HG02970 (cell line): Measurements from ENCODE around the gene RAD51B.

Source experiments
- ATAC-seq: cut with Tn5 transposase; IDR thresholded peaks from one replicate; pipeline ENCODE4 v1.9.1; 2021; ENCODE audit warnings: mild to moderate bottlenecking, moderate library complexity, moderate number of reproducible peaks; ENCODE audit not compliant: unreplicated experiment, low FRiP score

RAD51B gene

GRCh38 chr14:68461086-68461485 is 641.5 kb downstream of the RAD51B start:
- ATAC-seq: no peak

DNA sequence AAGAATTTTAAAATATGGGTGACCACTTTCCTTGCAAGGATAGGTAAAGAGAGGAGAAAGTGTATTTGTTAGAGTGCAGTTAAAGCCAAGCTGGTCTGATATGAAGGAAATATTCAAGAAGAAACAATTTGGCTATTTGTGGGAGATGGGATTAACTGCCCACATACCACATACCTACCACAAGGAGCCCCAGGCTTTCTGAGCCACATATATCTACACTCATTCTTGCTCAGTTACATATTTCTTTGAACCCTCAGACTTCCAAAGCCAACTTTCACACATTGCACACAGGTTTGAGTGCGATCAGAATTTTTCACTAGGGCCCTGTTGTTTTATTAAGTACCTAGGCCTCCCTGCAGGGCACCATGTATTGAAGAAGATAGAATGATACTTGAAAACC is 643.1 kb downstream of the RAD51B start:
- no peak for ATAC-seq

GRCh38 chr14:68463299-68463698 is 643.7 kb downstream of the RAD51B start:
- ATAC-seq: no peak

DNA sequence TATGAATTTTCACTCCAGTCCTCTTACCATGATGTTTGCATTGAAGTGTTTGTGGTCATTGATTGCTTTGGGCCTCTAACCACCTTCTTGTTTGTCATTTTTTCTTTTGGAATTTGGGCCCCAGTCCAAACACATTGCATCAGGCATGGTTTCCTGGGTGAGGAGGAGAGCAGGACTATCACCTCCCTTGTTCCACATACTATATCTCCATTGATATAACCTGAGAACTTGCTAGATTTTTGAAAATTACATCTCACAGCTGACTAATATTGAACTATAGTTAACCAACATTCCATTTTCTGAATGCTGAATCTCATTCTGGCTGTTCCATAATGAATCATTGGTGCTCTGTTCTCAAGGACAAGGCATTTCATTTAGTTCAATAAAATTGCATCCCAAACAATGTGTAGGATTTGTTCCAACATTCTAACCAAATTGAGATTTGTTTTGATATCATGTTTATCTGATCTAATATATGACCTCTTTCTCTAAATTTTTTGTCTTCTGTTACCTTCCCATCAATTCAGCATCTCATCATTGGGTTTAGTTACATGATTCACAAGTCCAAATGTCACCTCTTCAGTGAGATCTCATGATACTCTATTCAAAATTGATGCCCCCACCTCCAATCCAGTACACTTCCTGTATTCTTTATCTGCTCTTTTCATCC is 644.3 kb downstream of the RAD51B start:
- ATAC-seq: no peak

DNA sequence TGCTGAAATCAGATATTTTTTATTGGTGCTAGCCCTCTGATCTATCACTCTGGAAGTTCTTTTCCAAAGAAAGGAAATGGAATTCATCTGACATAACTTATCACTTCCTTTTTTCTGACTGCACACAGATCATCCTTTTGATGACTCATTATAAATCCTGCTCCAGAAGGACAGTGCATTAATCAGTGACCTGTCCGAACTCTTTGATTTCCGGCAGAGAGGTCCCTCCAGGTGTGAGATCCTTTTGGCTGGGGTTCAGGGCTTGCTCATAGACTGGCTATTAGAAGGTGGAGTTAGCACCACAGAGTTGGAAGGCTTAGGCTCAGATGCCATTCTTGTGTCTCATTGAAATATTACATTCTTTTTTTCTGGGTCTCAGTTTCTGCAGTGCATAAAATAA is 645.1 kb downstream of the RAD51B start:
- no peak for ATAC-seq

GRCh38 chr14:68466491-68466977 is 647.0 kb downstream of the RAD51B start:
- no peak for ATAC-seq

GRCh38 chr14:68467425-68467824 is 647.8 kb downstream of the RAD51B start:
- no peak for ATAC-seq

DNA sequence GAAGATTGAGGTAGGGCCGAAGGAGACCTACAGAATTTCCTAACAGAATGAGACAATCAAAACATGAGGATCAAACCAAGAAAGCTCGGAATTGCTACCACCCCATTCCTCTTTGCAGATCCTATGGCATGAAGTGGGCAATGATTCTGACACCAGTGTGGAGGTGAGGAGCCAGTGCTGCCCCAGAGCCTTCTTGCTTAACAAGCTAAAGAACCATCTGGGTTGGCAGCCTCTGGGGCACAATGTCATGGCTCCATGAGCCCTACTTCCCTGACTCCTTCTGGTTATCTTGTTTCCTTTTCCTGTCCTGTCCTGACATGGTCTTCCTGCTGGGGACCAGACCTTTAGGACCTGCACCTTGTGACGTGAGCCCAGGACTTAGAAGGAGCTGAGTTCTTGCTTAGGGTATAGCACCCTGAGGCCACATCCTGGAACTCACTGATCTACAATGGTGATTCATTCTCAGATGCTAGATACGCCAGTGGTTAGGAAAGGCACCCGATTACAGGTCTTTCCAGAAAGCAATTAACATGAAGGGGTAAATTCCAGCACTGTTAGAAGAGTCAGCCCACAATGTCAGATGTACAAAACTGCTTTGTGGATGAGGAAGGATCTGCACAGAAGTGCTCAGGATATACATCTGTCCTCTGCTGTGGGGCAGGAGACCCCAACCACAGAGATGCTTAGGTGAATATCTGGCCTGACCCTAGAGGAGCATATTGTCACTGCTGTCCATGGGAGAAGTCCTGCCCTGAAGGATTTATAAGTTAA is 649.0 kb downstream of the RAD51B start:
- ATAC-seq: no peak

DNA sequence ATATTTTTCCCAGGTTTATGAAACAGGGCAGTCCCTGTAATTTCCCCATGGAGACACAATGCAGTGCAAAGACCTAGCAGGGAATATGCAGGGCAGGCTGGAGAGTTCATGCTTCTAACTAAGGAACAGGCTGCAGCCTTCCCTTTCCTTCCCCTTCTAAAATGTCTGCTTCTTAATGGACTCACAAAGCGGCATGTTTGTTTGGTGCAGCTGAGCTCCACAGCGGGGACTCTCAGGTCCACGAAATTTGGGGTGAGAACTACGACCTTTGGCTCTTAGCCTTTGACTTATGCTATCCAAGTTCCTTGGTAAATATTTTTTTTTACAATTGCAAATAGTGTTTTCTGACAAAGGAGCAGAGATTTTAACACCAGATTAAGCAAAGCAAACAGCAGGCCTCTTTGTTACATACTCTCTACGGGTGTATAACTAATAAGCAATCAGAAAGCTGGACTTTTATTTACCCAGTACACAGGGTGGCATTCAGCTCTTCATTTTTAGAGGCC is 649.7 kb downstream of the RAD51B start:
- ATAC-seq: no peak

DNA sequence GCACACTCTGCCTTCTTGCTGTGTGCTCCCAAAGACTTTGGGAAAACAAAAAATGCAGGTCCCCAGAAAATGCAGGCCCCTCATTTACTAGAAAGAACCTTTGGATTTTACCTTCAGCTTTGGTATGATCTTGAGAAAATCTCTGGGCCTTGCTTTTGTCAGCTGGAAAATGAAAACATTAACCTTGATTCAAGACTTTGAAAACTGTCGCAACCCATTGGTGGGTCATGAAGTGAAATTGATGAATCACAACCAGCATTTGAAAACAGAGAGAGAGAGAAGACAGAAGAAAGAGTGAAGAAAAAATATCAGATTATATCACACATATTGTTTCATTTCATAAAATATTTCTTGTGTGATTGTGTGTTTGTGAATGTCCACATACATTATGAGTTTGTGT is 650.8 kb downstream of the RAD51B start:
- no peak for ATAC-seq

- no peak for ATAC-seq
Measured at GRCh38 chr14:68471029-68471963, 651.7 kb downstream of the RAD51B start.

GRCh38 chr14:68471964-68472508 is 652.5 kb downstream of the RAD51B start:
- ATAC-seq: no peak

DNA sequence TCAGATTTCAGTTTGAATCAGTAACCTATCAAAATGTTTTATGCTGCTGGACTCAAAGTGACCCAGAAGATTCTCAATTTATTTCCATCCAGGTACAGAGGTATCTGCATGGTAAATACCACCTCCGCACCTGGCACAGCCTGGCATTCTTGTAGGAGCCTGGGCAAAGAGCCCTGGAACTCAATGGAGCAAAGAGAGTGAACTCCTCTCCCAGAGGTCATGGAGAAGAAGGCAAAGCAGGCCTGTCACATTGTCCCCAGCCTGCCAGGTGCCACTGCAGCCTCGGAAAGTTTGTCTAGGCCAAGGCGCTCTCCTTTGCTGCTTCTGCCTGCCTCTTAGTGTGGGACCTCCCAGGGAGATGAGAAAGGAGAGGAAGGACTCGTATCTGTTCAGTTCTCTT is 653.5 kb downstream of the RAD51B start:
- ATAC-seq: no peak

- ATAC-seq: no peak
Measured at GRCh38 chr14:68473794-68474193, 654.2 kb downstream of the RAD51B start.

DNA sequence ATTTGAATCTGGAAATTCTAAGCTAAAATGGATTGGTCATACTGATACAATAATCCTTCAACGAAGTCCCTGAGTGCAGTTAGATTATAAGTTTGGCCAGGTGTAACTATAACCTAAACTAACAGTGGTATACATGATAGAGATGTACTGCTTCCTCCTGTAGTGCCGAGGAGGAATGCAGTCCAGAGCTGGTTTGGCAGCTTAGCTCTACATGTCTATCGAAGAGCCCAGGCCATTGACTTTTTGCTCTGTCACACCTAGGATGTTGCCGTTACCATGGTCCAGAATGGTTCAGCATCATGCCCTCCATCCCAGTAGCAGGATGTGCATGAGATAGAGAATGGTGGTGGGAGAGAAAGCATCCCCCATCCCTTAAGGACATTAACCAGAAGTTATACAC is 655.2 kb downstream of the RAD51B start:
- no peak for ATAC-seq

DNA sequence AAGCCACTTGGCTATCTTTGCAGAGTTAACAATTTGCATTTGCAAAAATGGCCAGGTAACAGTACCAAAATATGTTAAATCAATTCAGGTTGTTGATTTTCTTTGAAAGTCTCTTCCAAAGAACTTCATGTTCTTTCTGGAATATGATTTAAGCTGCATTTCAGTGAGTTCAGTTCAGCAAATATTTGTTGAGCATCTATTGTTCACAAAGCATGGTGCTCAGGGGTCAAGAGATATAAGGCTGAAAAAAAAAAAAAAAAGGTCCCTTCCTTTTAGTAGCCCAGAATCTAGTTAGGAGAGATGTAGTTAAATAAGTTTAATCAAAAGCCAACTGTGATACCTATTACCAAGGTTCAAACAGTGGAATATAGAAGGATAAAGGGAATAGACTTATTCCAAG is 656.2 kb downstream of the RAD51B start:
- no peak for ATAC-seq

DNA sequence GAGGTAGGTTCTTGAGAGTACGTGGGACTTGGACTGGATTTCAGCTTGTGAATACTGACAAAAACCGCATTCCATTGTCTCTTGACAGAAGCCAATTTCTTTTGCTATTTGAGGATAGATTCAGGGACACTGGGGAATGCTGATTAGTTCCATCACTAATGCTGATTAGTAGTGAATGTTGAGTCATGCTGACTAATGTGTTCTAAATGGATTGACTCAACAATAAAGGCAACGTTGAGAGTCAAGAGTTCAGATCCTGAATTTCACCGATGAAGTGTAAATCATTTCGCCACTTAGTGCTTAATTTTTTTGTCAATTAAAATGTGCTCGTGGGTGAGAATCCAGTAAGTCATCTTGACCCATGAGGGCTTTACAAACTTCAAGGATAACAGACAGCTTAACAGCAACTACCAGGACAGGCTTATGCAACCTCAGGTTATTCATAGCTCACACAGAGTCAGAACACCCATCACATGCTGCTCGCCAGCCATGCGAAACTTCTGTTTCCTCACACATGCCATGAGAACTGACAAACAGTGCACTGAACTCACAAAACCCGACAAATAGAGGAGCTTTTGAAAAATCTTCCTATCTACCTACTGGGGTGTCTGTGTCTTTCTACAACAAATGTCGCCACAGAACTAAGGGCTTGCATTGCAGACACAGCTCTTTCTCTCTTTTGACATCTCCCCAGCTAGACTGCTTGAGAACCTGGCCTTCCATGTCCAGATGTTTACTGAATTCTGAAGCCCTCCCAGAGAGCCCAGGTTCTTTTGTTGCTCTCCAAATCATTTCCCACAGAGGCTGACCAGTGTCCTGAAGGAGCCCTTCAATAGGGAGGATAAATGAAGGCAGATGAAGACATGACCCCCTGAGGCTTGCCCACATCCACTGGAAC is 656.9 kb downstream of the RAD51B start:
- ATAC-seq: peak; percentile 62

DNA sequence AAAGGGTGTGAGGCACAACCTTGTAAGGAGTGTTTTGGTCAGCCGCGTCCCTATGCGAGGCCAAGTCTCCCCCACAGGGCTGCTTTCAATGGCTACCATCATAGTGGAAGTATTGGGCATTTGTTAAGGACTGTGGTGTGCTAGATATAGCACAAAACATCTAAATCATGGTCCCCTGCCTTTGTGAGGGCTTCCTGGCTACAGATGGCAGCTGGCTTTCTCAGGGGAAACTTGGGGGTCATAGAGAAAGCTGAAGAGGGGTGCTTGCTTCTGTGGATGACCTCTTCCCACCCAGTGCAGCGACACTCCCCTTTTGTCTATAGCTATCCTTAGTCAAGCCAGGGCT is 657.5 kb downstream of the RAD51B start:
- no peak for ATAC-seq

- ATAC-seq: no peak
Measured at GRCh38 chr14:68477461-68478085, 658.0 kb downstream of the RAD51B start.
